OCI-LY3 (cell line): ENCODE results near the gene ANKS6.

Experiments used
- EZH2phosphoT487 ChIP-seq: fragments of 200-600 bp; shearing (Covaris generic); IDR thresholded peaks from 2 replicates; pipeline ENCODE4 v1.6.1; 2018; ENCODE audit warnings: antibody characterized with exemption, mixed run types, low read depth
- TF ChIP-seq, protein P1 (sequence below): fragments of 200-600, 300-600 bp; sonication (generic); IDR thresholded peaks from 2 replicates; pipeline ENCODE4 v1.5.1; 2014; ENCODE audit warnings: antibody characterized with exemption, low read length, low read depth

GRCh38 chr9:98755006-98755618 is 41.2 kb downstream of the ANKS6 start:
- TF ChIP-seq, protein P1, sequence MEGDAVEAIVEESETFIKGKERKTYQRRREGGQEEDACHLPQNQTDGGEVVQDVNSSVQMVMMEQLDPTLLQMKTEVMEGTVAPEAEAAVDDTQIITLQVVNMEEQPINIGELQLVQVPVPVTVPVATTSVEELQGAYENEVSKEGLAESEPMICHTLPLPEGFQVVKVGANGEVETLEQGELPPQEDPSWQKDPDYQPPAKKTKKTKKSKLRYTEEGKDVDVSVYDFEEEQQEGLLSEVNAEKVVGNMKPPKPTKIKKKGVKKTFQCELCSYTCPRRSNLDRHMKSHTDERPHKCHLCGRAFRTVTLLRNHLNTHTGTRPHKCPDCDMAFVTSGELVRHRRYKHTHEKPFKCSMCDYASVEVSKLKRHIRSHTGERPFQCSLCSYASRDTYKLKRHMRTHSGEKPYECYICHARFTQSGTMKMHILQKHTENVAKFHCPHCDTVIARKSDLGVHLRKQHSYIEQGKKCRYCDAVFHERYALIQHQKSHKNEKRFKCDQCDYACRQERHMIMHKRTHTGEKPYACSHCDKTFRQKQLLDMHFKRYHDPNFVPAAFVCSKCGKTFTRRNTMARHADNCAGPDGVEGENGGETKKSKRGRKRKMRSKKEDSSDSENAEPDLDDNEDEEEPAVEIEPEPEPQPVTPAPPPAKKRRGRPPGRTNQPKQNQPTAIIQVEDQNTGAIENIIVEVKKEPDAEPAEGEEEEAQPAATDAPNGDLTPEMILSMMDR: no peak
- TF ChIP-seq EZH2phosphoT487: no peak
